DND-41 (cell line): ENCODE data around the gene CCT8.

Experiments
- CTCF ChIP-seq: IDR thresholded peaks from 2 replicates; pipeline ENCODE4 v1.5.1; 2012; ENCODE audit warnings: borderline replicate concordance, low read length, moderate library complexity, mild to moderate bottlenecking; ENCODE audit not compliant: poor library complexity, severe bottlenecking; ENCODE audit errors: extremely low read depth
- EZH2 ChIP-seq: IDR thresholded peaks from 3 replicates; pipeline ENCODE4 v1.6.1; 2012; ENCODE audit warnings: borderline replicate concordance, low read depth, mild to moderate bottlenecking, moderate library complexity, low read length, inconsistent platforms; ENCODE audit not compliant: severe bottlenecking

DNA sequence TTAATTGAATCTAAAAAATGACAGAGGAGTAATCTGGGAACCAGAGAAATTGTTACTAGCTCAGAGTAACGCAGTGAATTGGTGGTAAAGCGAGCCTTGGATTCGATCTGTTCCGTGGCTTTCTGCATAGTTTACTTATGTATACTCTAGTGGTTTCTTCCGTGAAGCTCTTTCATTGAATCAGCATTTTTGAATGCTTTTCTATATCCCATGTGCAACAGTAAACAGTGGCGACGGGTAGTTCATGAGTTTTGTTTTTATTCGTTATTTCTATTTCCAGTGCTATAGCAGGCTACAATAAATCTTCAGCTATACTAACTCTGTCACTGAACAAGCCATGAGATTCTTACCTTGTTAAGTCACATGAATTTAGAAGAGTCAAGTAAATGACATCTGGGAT is 42.5 kb upstream of the CCT8 start:
- no peak for TF ChIP-seq CTCF
- no peak for TF ChIP-seq EZH2
